HG03039 (cell line): ENCODE data around the gene PHLPP1.

Experiments used
- ATAC-seq: cut with Tn5 transposase; IDR thresholded peaks from one replicate; pipeline ENCODE4 v1.9.1; 2021; ENCODE audit warnings: mild to moderate bottlenecking, moderate library complexity; ENCODE audit not compliant: unreplicated experiment

The PHLPP1 gene

DNA sequence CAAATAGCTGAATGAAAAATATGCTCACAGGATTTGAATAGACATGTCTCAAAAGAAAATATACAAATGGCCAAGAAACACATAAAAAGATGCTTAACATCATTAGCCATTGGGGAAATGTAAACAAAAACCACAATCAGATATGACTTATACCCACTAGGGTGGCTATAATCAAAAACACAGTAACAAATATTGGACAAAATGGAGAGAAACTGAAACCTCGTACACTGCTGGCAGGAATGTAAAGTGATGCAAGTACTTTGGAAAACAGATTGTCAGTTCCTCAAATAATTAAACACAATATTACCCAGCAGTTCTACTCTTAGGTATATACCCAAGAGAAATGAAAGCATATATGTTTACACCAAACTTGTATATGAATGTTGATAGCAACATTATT, 213.0 kb downstream of the PHLPP1 start:
- ATAC-seq, result no peak

DNA sequence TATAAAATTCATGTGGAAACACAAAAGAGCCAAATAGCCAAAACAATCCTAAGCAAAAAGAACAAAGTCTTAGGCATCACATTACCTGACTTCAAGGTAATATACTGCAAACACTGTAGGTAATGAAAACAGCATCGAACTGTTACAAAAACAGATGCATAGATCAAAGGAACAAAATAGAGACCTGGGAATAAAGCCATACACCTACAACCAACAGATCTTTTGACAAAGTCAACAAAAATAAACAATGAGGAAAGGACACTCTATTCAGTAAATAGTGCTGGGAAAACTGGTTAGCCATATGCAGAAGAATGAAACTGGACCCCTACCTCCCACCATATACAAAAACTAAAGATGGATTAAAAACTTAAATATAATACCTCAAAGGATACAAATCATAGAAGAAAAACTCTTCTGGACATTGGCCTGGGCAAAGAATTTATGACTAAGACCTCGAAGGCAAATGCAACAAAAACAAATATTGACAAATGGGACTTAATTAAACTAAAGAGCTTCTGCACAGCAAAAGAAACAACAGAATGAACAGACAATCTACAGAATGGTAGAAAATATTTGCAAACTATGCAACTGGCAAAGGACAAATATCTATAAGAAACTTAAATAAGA, 218.0 kb downstream of the PHLPP1 start:
- no peak for ATAC-seq

DNA sequence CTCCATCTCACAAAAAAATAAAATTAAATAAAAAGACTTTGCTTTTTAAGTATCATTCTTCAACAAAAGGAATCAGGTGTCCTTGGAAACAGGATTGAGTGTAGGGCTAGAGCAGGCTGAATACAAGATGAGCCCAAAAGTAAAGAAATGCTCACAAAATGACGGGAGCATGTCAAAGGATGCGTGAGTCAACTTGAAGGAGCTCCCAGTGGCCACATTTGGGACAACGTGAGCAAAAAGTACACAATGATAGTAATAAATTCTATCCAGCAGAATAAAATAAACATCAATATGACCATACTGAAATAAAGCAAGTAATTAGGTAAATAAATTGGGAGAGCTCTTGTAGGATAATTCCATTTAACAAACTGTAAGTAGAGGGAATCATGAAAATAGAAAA, 220.7 kb downstream of the PHLPP1 start:
- ATAC-seq, result no peak

DNA sequence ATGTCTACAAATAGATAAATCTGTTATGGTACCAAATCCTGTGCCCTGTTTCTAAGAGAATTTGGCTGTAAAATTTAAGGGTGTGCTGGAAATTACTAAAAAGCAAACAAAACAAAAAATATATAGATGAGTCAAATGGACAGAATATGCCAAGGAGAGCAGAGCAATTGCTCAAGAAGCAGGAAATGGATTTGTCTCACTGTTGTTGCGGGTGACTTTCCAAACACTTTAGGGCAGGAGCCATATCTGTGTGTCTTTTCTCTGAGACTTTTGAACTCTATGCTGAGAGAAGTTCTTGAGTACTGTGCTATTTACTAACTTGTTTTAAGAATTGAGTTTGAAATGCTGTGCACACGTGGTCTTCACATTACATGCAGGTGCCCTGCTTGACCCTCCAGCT, 221.7 kb downstream of the PHLPP1 start:
- ATAC-seq, result no peak

DNA sequence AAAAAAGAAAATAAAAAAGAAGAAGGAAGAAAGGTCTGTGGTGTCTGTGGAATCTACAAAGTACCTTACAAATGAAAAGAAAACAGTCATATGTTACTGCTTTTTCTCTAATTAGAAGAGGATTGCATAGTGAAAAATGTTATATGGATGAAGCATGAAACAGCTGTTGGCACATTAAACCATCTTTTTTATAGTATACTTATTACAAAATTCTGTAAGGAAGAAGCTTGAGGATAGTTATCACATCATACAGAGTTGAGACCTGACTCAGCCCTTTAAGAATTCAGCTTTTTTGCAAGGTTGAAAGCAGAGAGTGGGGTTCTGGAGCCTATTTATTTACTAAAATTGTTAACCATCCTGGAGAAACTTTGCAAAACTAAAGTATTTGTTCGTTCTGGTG, 222.7 kb downstream of the PHLPP1 start:
- ATAC-seq, result no peak

DNA sequence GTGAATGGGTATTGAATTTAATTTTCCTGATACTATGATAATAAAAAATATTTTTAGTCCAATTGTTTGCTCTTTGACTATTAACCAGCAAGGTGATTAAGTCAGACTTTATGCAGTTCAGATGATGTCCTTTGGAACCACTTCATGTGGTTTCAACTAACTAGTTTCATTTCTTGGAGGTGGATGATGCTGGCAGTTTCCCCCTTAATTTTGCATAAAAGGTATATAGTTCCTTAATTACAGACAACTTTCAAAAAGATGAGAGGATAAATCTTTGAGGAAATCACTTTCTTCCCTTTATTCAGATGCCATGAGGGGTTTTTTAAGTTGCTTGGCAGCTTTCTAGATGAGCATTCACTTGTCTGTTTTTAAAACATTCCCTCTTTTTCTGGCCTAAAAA, 223.1 kb downstream of the PHLPP1 start:
- ATAC-seq, result no peak

DNA sequence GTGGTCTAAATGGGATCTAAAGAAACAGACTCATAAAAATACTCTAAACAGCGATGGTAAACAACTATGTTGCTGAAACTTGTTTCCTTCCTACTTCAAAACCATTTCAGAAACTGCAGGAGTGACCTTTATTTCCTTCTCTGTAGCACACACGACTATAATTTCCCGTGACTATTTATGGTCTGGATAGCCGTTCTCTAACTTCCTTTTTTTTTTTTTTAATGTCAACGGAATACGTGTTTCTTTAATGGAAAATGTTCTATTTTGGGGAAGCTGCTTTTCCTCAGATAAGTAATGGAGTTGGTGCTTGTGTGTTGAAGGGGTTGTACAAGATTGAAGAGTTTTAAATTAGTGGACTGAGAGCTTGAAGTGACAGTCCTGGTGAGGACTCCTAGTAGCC, 224.1 kb downstream of the PHLPP1 start:
- ATAC-seq, result no peak

DNA sequence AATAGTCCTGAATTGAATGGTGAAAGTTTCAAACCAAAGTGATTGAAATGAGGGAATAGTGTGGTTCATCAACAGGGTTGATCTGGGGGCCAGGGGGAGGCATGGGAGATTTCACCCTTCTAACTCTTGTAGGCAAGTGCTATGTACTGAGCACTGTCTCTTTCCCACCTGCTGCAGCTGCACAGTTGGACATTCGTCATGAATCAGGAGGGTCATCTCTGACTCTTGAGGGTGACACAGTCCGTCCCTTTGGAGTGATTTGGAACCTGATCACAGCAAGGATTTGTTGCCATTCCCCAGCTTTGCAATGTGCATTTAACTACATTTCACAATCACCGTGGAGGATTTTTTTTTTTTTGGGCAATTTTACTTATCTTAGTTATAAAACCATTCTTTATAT, 224.6 kb downstream of the PHLPP1 start:
- ATAC-seq, result no peak

DNA sequence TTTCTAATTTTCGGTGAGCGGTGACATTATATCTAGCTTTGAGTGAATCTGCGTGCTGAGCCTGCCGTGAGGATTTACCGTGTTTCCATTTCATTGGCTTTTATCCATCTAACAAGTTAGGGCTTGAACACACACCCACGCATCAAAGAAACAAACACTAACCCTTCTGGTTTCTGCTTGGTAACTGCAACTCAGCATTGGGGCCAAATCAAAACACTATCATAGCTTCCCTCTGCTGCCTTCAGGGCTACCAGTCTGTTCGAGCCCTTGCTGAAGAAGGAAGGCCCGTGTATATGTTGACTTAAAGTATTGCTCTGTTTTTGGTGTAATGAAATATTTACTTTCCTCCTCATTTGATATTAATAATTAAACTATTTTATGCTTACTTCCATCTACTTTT, 227.2 kb downstream of the PHLPP1 start:
- ATAC-seq, result no peak

DNA sequence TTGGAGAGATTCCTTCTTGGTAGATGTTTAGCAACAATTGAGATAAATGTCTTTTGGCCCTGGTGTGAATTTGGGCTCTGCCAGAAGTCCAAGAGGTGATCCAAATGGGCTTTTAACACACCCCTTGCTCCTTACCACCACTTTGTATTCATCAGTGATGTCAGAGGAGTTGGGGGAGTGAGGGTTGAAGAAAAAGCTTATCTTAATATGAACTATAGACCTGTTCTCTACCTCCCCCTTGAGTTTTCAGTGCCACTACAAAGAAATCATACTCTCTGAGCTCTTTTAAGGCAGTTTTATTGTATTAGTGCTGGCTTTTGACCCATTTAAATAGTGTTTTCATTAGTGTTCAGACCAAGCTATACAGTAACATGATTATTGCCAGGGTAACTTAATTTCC, 229.1 kb downstream of the PHLPP1 start:
- no peak for ATAC-seq

DNA sequence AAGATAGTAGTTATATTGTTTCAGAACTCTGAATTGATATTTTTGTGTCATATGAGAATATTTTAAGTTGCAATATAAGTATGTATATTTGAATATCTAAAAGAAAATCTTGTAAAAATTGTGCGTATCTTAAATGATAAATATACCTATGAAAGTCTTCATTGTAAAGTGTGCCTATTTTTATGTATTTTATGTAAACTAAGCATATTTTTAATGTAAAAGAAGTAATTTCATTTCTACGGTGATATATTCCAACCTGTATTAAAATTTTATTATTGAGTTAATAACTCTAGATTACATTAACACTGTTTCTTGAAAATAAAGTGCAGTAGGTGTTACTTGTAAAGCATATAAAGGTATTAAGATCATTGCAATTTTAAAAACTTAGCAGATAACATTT, 233.4 kb downstream of the PHLPP1 start:
- ATAC-seq, result no peak

DNA sequence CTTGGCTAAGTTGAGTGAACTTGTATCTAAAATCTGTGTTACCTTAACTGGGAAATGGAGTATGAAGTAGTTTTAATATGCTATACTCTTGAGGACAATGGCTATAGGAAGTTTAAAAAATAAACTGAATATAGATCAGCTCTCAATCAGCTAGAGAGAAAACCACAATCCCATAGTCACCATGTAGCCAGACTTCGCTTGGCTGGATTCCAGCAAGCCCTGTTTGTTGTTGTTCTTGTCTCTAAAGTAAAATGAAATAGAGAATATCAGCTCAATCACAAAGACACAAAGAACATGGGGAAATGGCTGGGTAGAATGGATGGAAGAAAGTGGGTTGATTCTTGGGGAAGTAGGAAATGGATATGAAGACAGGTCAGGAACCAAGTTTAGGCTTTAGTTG, 234.9 kb downstream of the PHLPP1 start:
- no peak for ATAC-seq

DNA sequence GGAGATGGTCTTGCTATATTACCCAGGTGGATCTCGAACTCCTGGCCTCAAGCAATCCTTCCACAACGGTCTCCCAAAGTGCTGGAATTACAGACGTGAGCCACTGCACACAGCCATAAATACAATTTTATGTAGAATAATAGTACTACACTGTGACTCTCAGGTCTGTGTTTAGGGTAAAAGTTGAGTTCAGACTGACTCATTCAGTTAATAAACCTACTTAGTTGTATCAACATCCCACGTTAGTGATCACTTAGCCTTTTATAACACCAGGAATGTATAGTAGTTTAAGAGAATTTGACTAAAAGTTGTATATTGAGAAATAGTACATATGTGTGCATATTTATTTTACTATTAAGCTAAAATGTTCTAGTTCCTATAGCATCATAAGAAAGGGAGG, 237.5 kb downstream of the PHLPP1 start:
- ATAC-seq, result no peak

DNA sequence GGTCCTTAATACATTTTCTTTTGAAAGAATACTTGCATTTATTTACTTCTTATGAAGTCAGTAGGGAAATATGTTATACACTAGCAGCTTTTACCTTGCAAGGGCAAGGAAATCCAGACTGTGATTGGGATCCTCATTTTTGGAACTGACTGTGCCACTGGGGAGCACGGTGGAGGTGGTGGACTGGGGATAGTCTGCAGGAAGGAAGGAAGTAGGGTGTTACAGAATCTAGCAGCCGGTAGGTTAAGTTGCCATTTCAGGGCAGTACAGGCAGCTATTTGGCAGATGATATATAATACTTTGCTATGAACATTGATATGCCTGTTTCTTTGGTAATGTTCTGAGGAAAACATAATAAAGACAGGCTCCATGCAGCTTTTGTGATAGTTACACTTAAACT, 238.3 kb downstream of the PHLPP1 start:
- no peak for ATAC-seq

DNA sequence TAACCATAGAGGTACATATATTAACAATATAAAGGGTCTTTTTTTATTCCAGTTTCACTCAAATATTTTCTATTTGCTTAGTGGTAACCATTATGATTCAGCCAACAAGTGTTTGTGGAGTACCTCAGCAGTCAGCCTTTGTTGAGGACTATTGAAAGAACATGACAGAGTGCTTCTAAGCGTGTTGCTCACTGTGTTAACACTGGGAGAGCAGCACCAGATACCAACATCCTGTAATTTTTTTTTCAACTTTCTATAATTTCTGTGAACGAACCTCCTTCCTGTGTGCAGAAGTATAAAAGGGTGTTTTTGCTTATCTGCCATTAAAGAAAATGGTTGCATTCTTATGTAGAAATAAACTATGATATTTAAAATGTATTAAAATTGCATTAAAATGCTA, 239.0 kb downstream of the PHLPP1 start:
- ATAC-seq, result no peak

DNA sequence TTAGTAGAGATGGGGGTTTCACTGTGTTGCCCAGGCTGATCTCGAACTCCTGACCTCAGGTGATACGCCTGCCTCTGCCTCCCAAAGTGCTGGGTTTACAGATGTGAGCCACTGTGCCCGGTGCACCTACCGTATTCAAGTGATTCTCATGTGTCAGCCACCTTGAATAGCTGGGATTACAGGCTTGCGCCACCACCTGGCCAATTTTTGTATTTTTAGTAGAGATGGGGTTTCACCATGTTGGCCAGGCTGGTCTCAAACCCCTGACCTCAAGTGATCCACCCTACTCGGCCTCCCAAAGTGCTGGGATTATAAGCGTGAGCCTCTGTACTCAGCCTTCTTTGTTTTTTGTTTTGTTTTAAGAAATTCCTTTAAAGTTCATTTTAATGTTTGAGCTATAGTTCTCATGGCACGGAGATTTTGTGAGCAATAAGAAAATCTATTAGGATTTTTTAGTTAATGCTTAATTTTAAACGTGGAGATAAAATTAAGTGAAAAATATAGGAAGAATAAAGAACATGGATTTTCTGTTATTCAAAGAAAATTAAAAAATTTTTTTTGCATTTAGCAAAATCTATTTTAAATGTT, 242.6 kb downstream of the PHLPP1 start:
- no peak for ATAC-seq

DNA sequence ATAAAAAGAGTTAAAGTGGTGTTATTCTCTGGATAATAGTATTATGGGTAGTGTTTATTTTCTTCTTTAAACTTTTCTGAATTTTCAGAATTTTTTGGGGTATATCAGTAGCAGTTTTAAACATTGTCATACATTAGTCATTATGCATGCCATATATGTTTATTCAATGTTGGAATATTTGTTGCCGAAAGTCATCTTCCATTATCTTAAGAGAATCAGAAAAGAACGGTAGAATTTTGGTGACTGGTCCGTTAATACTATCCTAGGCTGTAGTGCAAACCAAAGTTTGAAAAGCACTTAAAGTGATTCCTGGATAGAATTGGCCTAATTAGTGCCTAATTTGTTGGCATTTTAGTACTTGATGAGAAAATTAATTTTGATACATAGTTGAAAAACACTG, 244.1 kb downstream of the PHLPP1 start:
- no peak for ATAC-seq

DNA sequence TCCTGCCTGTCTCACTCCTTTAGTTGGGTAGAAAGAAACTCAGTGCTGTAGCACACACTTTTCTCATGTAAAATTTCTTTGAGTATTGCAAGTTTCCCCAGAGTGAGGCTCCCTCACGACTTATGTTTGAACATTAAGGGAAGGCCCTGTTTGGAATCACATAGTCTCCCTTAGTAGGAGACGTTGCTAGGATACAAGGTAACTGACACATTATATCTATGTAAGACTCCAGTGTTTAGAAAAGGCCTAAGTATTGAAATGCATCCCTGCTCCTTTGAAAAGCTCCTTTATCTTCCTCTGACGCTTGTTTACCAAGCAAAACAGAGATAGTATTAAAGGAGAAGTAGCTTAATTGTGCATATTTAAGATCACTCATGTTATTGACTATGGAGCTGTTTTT, 248.2 kb downstream of the PHLPP1 start:
- no peak for ATAC-seq

DNA sequence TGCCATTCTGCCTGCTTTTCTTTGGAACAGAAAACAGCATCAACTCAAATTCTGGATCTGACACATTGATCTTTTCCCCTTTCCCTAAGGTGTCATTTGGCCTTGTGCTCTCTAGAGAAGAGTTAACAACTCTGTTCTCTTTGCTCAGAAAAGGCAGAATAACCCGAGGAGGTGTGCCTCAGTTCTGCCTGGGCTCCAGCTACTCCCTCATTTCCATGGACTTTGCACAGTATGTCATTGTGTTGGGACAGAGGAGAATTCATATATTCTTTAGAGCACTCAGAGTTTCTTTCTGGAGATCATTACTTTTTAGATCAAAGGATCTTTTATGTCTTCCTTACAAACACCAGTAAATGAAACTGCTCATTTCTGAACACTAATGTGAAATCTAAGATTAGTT, 249.1 kb downstream of the PHLPP1 start:
- ATAC-seq, result no peak

DNA sequence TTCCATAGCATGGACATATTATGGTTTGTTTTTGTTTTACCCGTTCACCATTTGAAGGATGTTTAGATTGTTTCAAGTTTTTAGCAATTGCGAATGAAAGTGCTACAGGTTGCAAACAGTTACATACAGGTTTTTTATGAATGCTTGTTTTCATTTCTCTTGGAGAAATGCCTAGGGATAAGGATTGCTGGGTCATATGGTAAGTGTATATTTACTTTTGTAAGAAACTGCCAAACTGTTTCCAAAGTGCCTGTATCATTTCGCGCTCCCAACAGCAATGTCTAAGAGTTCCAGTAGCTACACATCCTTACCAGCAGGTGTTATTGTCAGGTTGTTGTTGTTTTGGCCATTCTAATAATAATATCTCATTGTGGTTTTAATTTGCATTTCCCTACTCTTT, 251.7 kb downstream of the PHLPP1 start:
- no peak for ATAC-seq

DNA sequence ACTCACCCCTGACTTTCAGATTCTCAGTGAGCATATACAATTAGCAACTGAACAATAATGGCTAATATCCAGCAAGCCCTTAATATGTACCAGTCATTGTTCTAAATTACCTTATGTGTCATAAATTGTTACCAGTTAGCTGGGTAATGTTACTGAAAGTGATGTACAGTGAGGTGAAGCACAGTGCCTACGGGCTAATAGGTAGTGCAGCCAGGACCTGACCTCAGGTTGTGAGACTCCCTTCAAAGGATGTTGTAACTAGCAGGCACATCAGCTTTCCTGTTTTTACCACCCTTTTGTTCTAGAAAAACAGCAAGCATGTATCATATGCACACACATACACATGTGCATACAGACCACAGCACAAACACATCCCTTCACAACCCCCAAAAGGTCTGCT, 258.3 kb downstream of the PHLPP1 start:
- ATAC-seq, result no peak

DNA sequence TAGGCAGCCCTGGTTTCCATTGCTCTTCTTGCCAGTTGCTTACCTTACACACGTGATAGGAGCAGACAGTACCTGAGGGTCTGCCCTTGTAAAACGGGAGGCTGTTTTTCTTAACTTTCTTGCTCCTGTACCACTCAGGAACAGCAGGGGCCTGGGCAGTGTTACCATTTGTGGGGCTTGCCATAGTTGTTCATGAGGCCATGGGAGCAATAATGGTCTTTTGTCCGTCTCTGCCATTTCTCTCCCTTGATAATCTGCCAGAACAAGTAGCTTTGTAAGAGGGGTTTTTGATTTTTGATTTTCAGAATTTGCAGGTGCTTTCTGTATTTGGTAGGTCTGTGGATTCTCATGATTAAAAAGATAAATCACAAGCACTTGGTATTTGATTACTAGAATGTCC, 259.0 kb downstream of the PHLPP1 start:
- ATAC-seq, result no peak

DNA sequence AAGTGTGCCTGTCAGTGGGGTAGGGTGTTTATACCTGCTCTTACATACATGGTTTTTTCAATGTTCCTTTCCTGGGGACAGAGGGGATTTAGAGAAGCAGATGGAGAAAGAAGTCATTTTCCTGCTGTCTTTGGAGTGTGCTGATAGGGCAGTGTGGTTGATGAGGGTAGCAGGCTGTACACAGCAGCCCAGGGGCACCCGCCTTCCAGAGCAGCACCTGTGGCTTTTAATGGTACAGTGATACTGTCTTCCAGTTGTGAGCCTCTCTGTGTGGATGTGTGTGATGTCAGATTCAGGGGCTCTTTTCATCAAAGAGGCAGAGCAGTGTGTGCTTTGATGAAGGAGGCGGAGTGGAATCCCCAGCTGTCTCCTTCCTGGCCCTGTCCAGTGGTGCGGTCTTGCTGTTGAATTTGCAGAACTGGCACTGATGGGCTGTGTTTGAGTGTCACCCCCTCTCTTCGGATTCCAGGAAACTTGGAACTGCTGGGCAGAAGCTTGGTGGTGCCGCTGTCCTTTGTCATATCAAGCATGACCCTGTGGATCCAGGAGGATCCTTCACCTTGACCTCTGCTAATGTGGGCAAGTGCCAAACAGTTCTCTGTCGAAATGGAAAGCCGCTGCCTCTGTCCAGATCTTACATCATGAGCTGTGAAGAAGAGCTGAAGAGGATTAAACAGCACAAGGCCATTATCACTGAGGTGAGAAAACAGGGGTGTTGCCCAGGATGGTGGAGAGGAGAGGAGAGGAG, 259.8 kb downstream of the PHLPP1 start:
- ATAC-seq, result no peak
